NCI-H226 (cell line): ENCODE data around the gene CDK17.
A peak's percentile ranks its signal among the peaks of the same experiment; 100 is the strongest.
"Not testable (repeated sequence)": the region's sequence is repeated elsewhere in the genome, so short reads cannot be mapped to it uniquely, and the experiment has no call there.

Experiments used
- DNase-seq: peaks from one replicate; pipeline ENCODE4 v3.0.0-alpha.2; 2015

CDK17 gene

GRCh38 chr12:96350982-96351381, 49.3 kb downstream of the CDK17 start:
- no peak for DNase-seq

- DNase-seq: no peak
Measured at GRCh38 chr12:96347130-96347699, 53.0 kb downstream of the CDK17 start.

- not testable (repeated sequence) for DNase-seq
Measured at GRCh38 chr12:96346716-96347115, 53.5 kb downstream of the CDK17 start.

DNA sequence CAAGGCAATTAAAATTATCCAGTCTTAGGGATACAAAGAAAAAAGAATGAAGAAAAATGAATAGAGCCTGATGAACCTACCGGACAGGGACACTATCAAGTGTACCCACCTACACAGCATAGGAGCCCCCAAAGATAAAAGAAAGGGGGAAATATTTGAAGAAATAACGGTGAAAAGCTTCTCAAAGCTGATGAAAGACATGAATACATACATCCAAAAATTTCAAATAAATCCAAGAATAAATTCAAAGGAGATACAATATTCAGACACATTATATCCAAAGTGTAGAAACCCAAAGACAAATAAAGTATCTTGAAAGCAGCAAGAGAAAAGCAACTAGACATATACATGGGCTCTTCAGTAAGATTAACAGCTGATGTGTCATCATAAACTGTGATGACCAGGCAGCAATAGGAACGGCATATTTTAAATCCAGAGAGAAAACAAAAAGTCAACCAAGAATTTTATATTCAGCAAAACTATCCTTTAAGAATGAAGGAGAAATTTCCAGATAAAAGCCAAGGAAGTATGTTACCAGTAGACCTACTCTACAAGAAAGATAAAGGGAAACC, 56.0 kb downstream of the CDK17 start:
- no peak for DNase-seq

DNA sequence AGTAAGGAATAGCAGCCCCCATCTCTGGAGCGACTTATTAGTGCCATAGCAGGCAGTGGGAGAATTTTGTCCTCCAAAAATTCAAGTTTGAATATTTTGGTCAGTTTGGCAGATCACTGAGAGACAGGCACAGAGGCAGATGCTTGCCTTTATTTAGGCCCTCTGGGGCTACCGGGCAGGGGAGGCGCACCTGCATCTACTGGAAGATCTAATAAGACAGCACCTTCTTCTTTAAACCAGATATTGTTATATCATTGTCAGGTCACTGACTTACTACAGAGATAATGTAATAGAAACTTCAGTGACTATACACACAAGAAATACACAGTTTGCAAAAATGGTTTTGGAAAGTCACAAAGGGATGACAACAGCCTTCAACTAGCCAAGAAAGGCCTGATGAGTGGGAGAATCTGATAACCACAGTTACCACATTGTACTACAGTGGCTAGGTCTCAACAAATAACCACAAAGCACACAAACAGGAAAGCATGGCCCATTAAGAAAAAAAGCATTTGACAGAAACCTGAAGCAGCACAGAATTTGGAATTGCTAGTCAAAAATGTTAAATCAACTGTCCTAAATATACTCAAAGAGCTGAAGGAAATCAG, 56.8 kb downstream of the CDK17 start:
- DNase-seq: peak; percentile 15

- not testable (repeated sequence) for DNase-seq
Measured at GRCh38 chr12:96339666-96340065, 60.6 kb downstream of the CDK17 start.

DNA sequence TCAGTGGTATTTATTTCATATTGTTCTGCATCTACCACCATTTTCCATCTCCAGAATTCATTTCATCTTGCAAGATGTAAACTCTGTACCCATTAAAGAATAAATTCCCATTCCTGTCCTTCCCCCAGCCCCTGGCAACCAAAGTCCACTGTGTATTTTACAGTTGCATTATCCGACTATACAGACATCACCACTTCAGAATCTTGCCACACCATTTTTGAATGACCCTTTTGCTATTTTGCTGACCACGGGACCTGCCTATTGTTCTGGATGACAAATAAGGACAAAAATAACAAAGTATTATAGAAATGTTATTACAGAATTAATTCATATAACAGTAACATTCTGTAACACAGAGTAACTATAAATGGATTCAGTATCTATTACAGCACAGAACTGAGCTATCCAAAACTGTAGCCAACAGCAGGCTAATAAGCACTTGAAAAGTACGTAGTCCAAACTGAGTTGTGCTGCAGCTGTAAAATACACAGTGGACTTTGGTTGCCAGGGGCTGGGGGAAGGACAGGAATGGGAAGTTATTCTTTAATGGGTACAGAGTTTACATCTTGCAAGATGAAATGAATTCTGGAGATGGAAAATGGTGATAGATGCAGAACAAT, 61.3 kb downstream of the CDK17 start:
- no peak for DNase-seq

GRCh38 chr12:96337953-96338352, 62.3 kb downstream of the CDK17 start:
- peak; percentile 17 for DNase-seq

DNA sequence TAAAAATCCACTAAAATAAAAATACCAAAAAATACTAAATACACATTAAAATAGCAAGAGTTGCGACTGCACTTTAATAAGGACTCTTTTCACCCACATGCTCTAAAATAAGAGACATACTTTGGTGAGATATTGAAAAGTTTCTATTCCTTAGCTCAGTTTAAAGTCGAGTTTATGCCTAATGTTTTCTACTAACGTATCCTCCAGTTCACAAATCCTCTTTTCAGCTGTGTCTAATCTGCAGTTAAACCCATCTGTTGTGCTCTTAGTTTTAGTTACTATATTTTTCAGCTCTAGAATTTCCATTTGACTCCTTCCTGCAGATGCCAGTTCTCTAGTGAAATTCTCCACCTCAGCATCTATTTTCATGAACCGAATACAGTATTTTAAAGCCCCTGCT, 63.8 kb downstream of the CDK17 start:
- no peak for DNase-seq

GRCh38 chr12:96335270-96335669, 65.0 kb downstream of the CDK17 start:
- DNase-seq: no peak

GRCh38 chr12:96334502-96334901, 65.7 kb downstream of the CDK17 start:
- no peak for DNase-seq

GRCh38 chr12:96329545-96329944, 70.7 kb downstream of the CDK17 start:
- DNase-seq: no peak

GRCh38 chr12:96329018-96329417, 71.2 kb downstream of the CDK17 start:
- DNase-seq: no peak

DNA sequence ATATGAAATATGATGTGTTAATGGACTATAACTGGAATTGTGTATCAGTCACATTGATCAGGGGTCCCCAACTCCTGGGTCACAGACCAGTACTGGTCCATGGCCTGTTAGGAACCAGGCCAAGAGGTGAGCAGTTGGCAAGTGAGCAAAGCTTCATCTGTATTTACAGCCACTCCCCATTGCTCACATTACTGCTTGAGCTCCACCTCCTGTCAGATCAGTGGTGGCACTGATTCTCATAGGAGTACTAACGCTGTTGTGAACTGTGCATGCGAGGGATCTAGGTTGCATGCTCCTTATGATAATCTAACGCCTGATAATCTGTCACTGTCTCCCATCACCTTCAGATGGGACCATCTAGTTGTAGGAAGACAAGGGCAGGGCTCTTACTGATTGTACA, 72.3 kb downstream of the CDK17 start:
- no peak for DNase-seq

- DNase-seq: no peak
Measured at GRCh38 chr12:96327346-96327745, 72.9 kb downstream of the CDK17 start.

DNA sequence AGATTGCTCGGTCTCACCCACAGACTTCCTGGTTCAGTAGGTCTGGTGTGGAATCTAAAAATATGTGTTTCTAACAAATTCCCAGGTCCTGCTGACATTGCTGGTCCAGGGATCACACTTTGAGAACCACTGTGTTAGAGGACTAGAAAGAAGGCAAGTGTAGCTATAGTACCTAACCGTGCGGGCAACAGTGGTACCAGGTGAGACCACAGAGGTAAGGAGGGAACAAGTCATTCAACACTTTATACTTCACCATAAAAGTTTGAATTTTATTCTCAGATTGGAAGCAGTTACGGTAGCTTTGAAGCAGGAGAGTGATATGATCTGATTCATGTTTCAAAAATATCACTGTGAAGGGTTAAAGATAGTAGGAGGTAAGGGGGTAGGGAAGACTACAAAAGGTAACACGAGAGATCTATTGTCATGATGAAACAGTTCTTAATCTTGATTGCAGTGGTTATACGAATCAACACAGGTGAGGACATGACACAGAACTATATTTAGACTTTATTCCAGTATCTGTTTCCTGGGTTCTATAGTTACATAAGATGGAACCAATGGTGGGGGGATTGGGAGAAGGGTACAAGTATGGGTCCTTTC, 73.5 kb downstream of the CDK17 start:
- no peak for DNase-seq

DNA sequence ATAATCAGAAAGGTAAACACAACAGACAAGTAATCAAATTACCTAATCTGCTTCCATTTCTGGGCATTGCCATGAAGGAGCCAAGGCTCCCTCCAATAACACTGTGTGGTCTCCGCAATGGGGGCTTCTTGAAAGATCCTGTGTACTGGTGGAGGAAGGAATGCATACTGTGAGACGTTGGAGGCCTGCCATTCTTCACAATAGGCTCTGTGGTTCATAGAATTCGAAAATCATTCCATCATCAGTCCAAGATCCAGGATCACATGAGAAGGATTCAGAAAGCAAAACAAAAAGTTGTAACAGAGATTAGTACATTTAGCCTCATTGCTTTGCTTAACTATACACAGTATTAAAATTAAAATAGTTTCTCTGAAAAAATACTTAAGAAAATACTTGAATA, 76.3 kb downstream of the CDK17 start:
- DNase-seq: no peak

GRCh38 chr12:96322720-96323119, 77.5 kb downstream of the CDK17 start:
- DNase-seq: peak; percentile 53

DNA sequence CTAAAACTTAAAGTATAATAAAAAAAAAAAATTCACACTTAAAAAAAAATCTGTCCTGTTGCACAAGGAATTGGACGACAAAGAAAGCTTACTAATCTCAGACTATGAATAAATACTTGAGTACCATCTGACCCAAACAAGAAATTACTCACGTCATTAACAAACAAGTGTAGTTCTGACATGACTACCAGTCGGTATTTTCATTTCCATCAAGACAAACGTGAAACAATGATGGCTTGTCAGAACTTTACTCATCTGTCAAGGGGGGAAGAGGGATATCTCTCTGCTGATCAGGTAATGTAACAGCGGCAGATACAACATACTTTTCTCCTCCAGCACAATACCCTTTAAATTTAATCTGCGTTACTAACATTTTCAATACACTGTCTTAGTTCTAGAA, 78.3 kb downstream of the CDK17 start:
- no peak for DNase-seq

DNA sequence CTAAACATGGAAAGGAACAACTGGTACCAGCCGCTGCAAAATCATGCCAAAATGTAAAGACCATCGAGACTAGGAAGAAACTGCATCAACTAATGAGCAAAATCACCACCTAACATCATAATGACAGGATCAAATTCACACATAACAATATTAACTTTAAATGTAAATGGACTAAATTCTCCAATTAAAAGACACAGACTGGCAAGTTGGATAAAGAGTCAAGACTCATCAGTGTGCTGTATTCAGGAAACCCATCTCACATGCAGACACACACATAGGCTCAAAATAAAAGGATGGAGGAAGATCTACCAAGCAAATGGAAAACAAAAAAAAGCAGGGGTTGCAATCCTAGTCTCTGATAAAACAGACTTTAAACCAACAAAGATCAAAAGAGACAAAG, 82.4 kb downstream of the CDK17 start:
- not testable (repeated sequence) for DNase-seq

GRCh38 chr12:96315741-96316481, 84.3 kb downstream of the CDK17 start:
- DNase-seq: not testable (repeated sequence)

GRCh38 chr12:96314723-96315122, 85.5 kb downstream of the CDK17 start:
- no peak for DNase-seq

- no peak for DNase-seq
Measured at GRCh38 chr12:96313606-96314005, 86.6 kb downstream of the CDK17 start.
